VCaP (cell line): Measurements from ENCODE around the gene LGR4.

Experiments
- H3K27ac ChIP-seq: fragments of 450-650 bp; 2 replicates; pipeline ENCODE4 v1.5.1; 2017
- TF ChIP-seq, protein P1 (sequence below): fragments of 450-650 bp; conservative IDR thresholded peaks from 2 replicates; pipeline ENCODE4 v1.5.1; 2017; ENCODE audit warnings: mild to moderate bottlenecking, moderate library complexity

The LGR4 gene

DNA sequence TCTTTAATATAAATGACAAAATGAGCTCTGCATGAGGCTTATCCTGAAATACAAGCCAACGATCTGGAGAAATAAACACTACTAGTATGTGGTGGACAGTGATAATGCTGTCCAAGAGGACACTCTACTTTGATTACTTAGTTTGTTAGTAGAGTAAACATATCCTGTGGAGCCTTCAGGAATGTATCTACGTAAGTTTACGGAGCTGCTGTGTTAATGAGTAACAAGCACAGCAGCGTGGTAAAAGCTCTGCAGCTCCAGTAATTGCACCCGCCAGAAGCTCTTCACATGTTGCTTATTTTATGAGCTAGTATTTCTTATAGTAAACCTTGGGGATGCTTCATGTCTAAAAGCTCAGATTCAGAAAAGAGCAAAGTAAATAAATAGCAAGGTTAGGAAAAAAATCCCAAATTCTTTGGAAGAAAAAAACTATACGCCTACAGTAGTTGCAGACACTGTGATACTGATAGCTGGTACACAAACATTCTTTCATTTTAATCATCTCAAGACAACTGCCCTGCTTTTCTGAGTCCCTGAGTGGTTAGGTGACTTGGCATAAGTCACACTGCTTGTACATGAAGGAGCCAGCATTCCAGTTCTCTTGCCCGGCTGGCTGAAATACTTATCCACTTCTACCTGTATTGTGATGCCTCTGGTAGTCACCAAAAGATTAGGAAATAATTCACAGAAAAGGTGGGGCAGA, 76.9 kb downstream of the LGR4 start:
- TF ChIP-seq, protein P1, sequence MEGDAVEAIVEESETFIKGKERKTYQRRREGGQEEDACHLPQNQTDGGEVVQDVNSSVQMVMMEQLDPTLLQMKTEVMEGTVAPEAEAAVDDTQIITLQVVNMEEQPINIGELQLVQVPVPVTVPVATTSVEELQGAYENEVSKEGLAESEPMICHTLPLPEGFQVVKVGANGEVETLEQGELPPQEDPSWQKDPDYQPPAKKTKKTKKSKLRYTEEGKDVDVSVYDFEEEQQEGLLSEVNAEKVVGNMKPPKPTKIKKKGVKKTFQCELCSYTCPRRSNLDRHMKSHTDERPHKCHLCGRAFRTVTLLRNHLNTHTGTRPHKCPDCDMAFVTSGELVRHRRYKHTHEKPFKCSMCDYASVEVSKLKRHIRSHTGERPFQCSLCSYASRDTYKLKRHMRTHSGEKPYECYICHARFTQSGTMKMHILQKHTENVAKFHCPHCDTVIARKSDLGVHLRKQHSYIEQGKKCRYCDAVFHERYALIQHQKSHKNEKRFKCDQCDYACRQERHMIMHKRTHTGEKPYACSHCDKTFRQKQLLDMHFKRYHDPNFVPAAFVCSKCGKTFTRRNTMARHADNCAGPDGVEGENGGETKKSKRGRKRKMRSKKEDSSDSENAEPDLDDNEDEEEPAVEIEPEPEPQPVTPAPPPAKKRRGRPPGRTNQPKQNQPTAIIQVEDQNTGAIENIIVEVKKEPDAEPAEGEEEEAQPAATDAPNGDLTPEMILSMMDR, result no peak
- peak overlapping the region; percentile 96 for H3K27ac ChIP-seq

DNA sequence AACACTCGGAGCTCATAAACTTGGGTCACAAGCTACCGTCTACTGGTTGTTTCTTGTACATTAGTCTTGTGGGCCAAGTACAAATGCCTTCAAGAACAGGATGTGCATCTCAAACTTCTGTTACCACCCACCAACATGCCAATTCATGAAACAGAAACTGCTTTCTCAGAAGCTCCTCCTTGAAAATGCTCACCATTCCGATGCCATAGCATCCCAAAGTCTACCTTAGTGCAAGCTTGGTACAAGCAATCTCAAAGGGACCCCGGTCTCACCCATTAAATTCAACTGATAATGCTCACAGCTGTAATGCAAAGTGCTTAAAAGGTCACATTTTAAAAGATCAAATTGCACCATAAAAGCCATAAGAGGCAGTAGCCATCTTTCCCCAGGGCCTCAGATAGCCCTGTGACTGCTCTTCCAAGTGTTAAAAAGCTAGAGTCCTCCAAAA, 77.8 kb downstream of the LGR4 start:
- peak overlapping the region; percentile 96 for H3K27ac ChIP-seq
- TF ChIP-seq, protein P1, result no peak

DNA sequence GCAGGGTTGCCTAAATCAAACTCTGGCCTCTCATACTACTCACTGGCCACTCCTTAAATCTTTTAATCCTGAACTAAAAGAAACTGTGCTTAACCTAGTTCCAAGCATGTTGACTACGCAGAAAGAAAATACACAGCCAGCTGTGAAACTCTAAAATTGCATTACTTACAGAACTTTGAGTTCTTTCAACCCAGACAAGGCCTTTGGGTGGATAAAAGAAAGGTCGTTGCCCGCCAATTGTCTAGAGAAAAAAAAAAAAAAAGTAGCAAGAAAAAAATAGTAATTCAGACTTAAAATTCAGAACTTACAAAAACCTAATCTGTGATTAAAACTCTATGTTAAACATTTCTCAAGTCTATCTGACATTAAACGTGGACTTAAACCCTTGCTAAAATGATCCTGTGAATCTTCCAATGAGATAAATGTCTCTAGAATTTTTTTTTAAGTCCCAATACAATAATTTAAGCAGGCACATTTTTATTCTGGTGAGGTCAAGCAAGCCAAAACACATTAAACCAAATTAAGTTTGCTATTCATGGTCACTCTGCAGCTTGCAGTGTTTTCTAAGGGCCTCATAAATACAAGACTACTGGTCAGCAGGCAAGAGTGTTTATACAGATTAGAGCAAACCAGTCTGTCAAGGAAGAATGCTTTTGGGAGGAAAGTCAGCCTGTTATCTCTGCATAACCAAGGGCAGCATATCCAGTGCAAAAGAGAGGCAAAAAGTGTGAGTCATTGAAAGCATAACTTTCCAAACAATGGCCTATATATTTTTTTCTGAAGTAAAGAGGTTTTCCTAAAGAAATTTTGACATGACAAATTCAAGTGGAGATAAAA, 80.1 kb downstream of the LGR4 start:
- H3K27ac ChIP-seq, result peak overlapping the region; percentile 96
- TF ChIP-seq, protein P1, result no peak

DNA sequence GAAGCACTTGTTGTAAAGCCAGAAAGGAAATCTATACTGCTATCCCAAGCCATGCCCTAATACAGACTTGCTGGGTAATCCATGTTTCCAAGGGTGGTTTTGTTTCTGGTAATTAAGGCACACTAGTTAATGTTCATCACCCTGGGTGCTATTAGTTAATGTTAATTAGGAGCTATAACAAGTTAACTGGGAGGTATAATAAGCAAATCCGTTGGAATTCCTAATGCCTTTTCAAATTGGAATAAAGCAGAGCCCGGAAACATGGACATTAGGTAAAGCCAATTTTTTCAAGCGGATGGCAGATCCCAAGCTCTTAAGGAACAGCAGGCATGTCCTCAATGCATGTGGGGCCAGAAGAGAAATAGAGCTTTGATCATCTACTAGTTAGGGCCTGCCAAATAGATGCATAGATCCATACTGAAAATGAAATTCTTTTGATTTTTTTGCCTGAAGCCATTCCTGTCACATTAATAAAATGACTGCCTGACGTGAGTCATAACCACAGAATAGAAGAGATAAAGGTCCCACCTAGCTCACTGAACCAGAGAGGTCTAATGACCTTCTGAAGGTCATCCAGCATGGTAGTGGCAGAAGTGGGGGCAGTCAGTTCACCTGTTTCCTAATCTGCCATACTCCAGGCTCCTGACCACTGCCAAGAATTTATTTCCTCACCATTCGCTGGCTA, 81.1 kb downstream of the LGR4 start:
- H3K27ac ChIP-seq, result peak overlapping the region; percentile 96
- TF ChIP-seq, protein P1, result no peak

DNA sequence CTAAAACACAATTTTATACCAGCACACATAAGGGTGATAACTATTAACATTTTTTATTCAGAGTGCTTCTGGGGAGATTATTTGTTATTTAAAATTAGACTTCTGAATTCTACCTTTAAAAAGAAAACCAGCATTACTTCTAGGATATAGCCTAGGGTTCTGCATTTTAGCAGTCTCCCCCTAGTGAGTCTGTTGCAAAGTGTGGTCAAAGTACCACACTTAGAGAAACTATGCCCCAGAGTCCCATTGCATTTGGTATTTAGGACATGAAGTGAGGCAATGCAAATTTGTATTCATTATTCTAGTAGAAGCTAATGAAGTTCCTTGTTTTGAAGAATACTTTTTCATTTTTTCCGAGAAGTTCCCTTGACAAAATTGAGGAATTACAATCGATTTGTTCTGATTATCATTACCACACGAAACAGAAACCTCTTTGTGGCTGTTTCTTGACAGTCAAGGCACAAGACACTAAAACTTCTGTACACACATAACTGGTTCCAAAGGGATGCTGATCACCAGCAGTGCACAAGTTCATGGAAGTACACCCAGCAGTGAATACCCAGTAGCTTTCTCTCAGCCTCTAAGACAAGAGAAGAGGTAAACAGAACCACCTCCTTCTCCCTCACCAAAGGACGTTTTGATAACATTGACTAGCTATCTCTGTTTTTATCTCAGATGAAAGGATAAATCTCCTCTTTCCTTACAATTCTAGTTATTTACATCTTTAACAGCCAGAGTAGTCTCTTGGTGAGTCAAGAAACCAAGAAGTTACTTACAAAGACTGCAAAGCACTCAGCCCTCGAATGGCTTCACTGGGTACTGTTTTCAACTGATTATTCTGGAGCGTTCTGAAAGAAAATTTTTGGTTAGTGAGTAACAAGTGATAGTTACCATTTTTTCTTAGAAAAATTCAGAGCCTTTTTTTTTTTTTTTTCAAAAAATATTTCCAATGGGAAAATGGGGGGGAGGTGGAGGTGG, 82.0 kb downstream of the LGR4 start:
- H3K27ac ChIP-seq, result peak overlapping the region; percentile 96
- TF ChIP-seq, protein P1, result no peak

DNA sequence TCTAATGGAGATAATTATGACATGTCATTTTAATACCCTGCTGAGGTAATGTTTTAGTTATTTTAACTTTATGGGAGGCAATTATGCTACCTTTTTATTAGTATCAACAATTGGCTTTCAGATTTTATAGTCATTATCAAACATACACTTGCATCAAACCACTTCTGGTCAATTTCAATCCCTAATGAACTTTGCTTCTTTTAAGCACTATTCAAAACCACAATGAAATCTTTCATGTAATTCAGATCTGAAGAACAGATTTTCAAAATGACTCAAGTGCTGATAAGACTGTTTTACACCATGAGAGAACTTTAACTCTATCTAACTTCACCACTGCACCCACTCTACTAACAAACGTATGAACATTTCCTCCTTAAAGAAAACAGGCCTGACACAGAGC, 83.7 kb downstream of the LGR4 start:
- H3K27ac ChIP-seq, result peak overlapping the region; percentile 96

More for the DNA sequence above, 83.7 kb downstream of the LGR4 start:
- TF ChIP-seq, protein P1, result no peak
